K562 (cell line): Measurements from ENCODE around the gene ARL16. TPM values are rescaled to one million over a fixed set of nuclear protein-coding genes. Genes with fewer than 3 reads are reported as not detected.

ENCODE experiments used
- CHD4 ChIP-seq: fragments of 200-600 bp; sonication (generic); IDR thresholded peaks from 3 replicates; pipeline ENCODE4 v1.6.1; 2012; ENCODE audit warnings: low read depth, mild to moderate bottlenecking, mixed read lengths, low read length, inconsistent platforms; ENCODE audit not compliant: insufficient read depth, insufficient replicate concordance, poor library complexity, severe bottlenecking
- CXXC5 ChIP-seq: fragments of 250-450 bp; sonication (Bioruptor Pico); IDR thresholded peaks from 2 replicates; pipeline ENCODE4 v1.8.0; 2022; ENCODE audit warnings: inconsistent platforms, mild to moderate bottlenecking, moderate library complexity
- DNMT1 ChIP-seq: fragments of 450-650 bp; IDR thresholded peaks from 2 replicates; pipeline ENCODE4 v1.6.1; 2016; ENCODE audit warnings: antibody characterized with exemption, mild to moderate bottlenecking
- E2F6 ChIP-seq, 2 experiments: IDR thresholded peaks; 2 replicates each; pipeline ENCODE4 v1.6.1; 2011; ENCODE audit warnings: borderline replicate concordance in 1 of 2, control low read depth in 1 of 2, low read depth in 1 of 2, low read length in 1 of 2, mild to moderate bottlenecking in 1 of 2, mixed read lengths in 1 of 2, moderate library complexity in 1 of 2; ENCODE audit not compliant: insufficient read depth in 1 of 2, insufficient read length in 1 of 2, poor library complexity in 1 of 2, severe bottlenecking in 1 of 2; ENCODE audit errors: extremely low read depth in 1 of 2
- GABPA ChIP-seq: fragments of 200-800 bp; sonication (Bioruptor generic); conservative IDR thresholded peaks from 2 replicates; pipeline ENCODE4 v1.6.1; 2016; ENCODE audit warnings: low read depth, missing genetic modification characterization, missing compliant biosample characterization
- GABPB1 ChIP-seq: sonication (generic); formaldehyde crosslinking; IDR thresholded peaks from 2 replicates; pipeline ENCODE4 v1.8.0; 2022; ENCODE audit warnings: mild to moderate bottlenecking, missing genetic modification reagents
- HDAC1 ChIP-seq, 2 experiments: fragments of 450-650 bp; IDR thresholded peaks; 2 replicates each; pipeline ENCODE4 v1.6.1; 2016 to 2017; ENCODE audit warnings: inconsistent platforms in 1 of 2, mild to moderate bottlenecking in 1 of 2, moderate library complexity in 1 of 2
- HEY1 ChIP-seq: fragments of 250-450 bp; sonication (Bioruptor Pico); IDR thresholded peaks from 2 replicates; pipeline ENCODE4 v1.5.0; 2020; ENCODE audit warnings: mild to moderate bottlenecking, moderate library complexity, borderline replicate concordance
- MEF2A ChIP-seq: IDR thresholded peaks from 2 replicates; pipeline ENCODE4 v1.6.1; 2011; ENCODE audit warnings: low read depth, mild to moderate bottlenecking, low read length, moderate library complexity; ENCODE audit not compliant: control insufficient read depth
- PHB2 ChIP-seq: fragments of 450-650 bp; IDR thresholded peaks from 2 replicates; pipeline ENCODE4 v1.6.1; 2017; ENCODE audit warnings: low read depth
- POLR2G ChIP-seq: fragments of 200-400 bp; formaldehyde crosslinking; IDR thresholded peaks from 2 replicates; pipeline ENCODE4 v1.6.1; 2017; ENCODE audit warnings: low read depth, mild to moderate bottlenecking, antibody characterized with exemption, low read length, moderate library complexity
- SIN3A ChIP-seq, 2 experiments: fragments of 150-350 bp in 1 of 2; IDR thresholded peaks; 2 replicates each; pipeline ENCODE4 v1.6.1; 2011 to 2016; ENCODE audit warnings: borderline replicate concordance in 2 of 2, low read depth in 2 of 2, low read length in 2 of 2, mild to moderate bottlenecking in 2 of 2, moderate library complexity in 2 of 2; ENCODE audit not compliant: control insufficient read depth in 1 of 2
- TSC22D4 ChIP-seq: fragments of 450-650 bp; IDR thresholded peaks from 2 replicates; pipeline ENCODE4 v1.6.1; 2016; ENCODE audit warnings: missing genetic modification characterization, missing biosample characterization, control low read depth
- ZBTB1 ChIP-seq: sonication (generic); formaldehyde crosslinking; IDR thresholded peaks from 2 replicates; pipeline ENCODE4 v1.8.1; 2023; ENCODE audit warnings: missing genetic modification reagents, low read depth, mild to moderate bottlenecking, borderline replicate concordance
- ZNF232 ChIP-seq: sonication (generic); formaldehyde crosslinking; IDR thresholded peaks from 2 replicates; pipeline ENCODE4 v1.8.0; 2022; ENCODE audit warnings: mild to moderate bottlenecking, missing genetic modification reagents
- polyA plus RNA-seq, 8 experiments: library from polyadenylated mRNA; depleted of rRNA in 4 of 8; stranded (reverse) in 5 of 8; unstranded in 3 of 8; fragments of >200 nt; fragmentation: Nextera tagmentation in 2 of 8; fragmentation: Illumina TruSeq in 1 of 8; extraction: Ambion mirVana in 2 of 8; extraction: Trizol in 1 of 8; gene quantifications; 2 replicates each; pipeline versions ENCODE4 v1.2.1 to v1.2.3, GENCODE V29; 2011 to 2014; ENCODE audit warnings: inconsistent platforms in 1 of 8, missing spikeins in 1 of 8
- total RNA-seq, 7 experiments: library from RNA; depleted of rRNA in 6 of 7; stranded (reverse); fragments of >200 nt in 6 of 7; fragmentation: Illumina TruSeq in 2 of 7; extraction: Trizol in 2 of 7; gene quantifications; 2 replicates each; pipeline versions ENCODE4 v1.2.1 to v1.2.3, GENCODE V29; 2011 to 2021; ENCODE audit warnings: low replicate concordance in 1 of 7
- TF ChIP-seq, protein P1 (sequence below): fragments of 200-800 bp; sonication (Bioruptor generic); IDR thresholded peaks from 2 replicates; pipeline ENCODE4 v1.6.1; 2017; ENCODE audit warnings: missing genetic modification characterization, missing compliant biosample characterization
- TF ChIP-seq, protein P2 (sequence below): sonication (generic); formaldehyde crosslinking; IDR thresholded peaks from 2 replicates; pipeline ENCODE4 v1.8.0; 2022; ENCODE audit warnings: mild to moderate bottlenecking, low read depth, missing genetic modification reagents
- TF ChIP-seq, protein P3 (sequence below), 2 experiments: fragments of 450-650 bp; conservative IDR thresholded peaks; 2 replicates each; pipeline ENCODE4 v1.6.1; 2017; ENCODE audit warnings: mild to moderate bottlenecking in 2 of 2, moderate library complexity in 2 of 2

Gene ARL16
- total and polyA plus RNA-seq, 9 of the 15 experiments (the other 6 are each of a cell fraction or from before 2014, with no cell fraction given) = 5.4 to 32.4 (median 22.6) TPM

DNA sequence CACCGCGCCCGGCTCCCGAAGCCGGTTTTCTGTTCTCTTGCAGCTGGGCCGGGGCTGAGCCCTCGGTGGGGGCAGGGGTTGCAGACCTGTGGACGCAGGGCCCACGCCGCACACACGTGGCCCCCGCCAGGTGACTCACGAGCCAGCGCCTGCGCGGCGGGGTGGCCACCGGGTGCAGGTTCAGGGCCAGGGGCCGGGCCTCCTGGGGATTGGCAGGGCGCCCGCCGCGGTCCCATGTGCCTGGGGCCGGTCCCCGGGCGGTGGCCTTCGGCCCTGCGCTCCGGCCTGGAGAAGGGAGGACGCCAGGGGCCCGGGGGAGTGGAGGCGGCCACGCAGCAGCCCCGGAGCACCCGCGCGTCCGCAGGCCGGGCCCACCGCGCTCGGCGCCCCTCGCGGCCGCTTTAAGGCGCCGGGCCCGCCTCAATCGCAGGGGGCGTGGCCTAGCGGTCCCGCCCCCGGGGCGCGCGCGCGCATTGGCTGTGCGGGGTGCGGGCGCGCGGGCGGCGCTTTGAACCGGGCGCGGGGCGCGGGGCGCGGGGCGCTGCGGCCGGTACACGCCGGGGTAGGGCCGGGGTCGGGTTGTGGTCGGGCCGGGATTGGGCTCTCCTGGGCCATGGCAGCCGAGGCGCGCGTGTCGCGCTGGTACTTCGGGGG, 28.3 kb upstream of the ARL16 start, which contains the start of gene SLC25A10 (continued):
- TF ChIP-seq E2F6 (IDR thresholded peaks at IDR 0.05; ENCODE audit: borderline replicate concordance in 1 of 2, extremely low read depth in 1 of 2, insufficient read depth in 1 of 2, insufficient read length in 1 of 2, low read depth in 1 of 2, low read length in 1 of 2, poor library complexity in 1 of 2, severe bottlenecking in 1 of 2) (peak; percentile 87 to 88), GABPB1 (CRISPR knock-in tag) (0 out of 2 replicates have a peak, but pooled peaks have one; percentile 41), DNMT1 (0 out of 2 replicates have a peak, but pooled peaks have one; percentile 2), SIN3A (IDR thresholded peaks at IDR 0.05; ENCODE audit: borderline replicate concordance in 2 of 2, control insufficient read depth in 1 of 2, low read depth in 2 of 2, low read length in 2 of 2) (peak in 1 of 2 experiments; percentile 73; a peak in 2 of 4 replicates), TSC22D4 (tag) (no peak), ZBTB1 (CRISPR knock-in tag) (no peak), HDAC1 (IDR thresholded peaks at IDR 0.05) (peak in 1 of 2 experiments; percentile 91; a peak in 2 of 4 replicates), POLR2G (peak; percentile 78; the same call in 1 of the 2 replicates), CHD4 (no peak), ZNF232 (CRISPR knock-in tag) (peak; percentile 74; the same call in 1 of the 2 replicates), MEF2A (no peak), HEY1 (CRISPR knock-in tag) (no peak), GABPA (tag) (0 out of 2 replicates have a peak, but pooled peaks have one; percentile 15), PHB2 (no peak), CXXC5 (CRISPR knock-in tag) (peak; percentile 91)
- TF ChIP-seq, protein P1, sequence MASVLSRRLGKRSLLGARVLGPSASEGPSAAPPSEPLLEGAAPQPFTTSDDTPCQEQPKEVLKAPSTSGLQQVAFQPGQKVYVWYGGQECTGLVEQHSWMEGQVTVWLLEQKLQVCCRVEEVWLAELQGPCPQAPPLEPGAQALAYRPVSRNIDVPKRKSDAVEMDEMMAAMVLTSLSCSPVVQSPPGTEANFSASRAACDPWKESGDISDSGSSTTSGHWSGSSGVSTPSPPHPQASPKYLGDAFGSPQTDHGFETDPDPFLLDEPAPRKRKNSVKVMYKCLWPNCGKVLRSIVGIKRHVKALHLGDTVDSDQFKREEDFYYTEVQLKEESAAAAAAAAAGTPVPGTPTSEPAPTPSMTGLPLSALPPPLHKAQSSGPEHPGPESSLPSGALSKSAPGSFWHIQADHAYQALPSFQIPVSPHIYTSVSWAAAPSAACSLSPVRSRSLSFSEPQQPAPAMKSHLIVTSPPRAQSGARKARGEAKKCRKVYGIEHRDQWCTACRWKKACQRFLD (CRISPR knock-in tag) = peak; percentile 71
- TF ChIP-seq, protein P2, sequence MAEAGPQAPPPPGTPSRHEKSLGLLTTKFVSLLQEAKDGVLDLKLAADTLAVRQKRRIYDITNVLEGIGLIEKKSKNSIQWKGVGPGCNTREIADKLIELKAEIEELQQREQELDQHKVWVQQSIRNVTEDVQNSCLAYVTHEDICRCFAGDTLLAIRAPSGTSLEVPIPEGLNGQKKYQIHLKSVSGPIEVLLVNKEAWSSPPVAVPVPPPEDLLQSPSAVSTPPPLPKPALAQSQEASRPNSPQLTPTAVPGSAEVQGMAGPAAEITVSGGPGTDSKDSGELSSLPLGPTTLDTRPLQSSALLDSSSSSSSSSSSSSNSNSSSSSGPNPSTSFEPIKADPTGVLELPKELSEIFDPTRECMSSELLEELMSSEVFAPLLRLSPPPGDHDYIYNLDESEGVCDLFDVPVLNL (CRISPR knock-in tag) = no peak
- TF ChIP-seq, protein P3, sequence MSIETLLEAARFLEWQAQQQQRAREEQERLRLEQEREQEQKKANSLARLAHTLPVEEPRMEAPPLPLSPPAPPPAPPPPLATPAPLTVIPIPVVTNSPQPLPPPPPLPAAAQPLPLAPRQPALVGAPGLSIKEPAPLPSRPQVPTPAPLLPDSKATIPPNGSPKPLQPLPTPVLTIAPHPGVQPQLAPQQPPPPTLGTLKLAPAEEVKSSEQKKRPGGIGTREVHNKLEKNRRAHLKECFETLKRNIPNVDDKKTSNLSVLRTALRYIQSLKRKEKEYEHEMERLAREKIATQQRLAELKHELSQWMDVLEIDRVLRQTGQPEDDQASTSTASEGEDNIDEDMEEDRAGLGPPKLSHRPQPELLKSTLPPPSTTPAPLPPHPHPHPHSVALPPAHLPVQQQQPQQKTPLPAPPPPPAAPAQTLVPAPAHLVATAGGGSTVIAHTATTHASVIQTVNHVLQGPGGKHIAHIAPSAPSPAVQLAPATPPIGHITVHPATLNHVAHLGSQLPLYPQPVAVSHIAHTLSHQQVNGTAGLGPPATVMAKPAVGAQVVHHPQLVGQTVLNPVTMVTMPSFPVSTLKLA (conservative IDR thresholded peaks at IDR 0.05) = peak; percentile 94 to 96
